Neural progenitor cell (in vitro differentiated cells): ENCODE data around the gene CFAP92.

Experiments used
- EZH2 ChIP-seq: fragments of 200-600 bp; sonication (generic); IDR thresholded peaks from 2 replicates; pipeline ENCODE4 v1.6.1; 2017; ENCODE audit warnings: antibody characterized with exemption, mild to moderate bottlenecking, moderate library complexity
- EZH2phosphoT487 ChIP-seq: fragments of 200-600 bp; sonication (generic); IDR thresholded peaks from 2 replicates; pipeline ENCODE4 v1.6.1; 2017; ENCODE audit warnings: antibody characterized with exemption
- TF ChIP-seq, protein P1 (sequence below): fragments of 200-600 bp; sonication (generic); IDR thresholded peaks from 2 replicates; pipeline ENCODE4 v1.5.1; 2017; ENCODE audit warnings: antibody characterized with exemption, mild to moderate bottlenecking

DNA sequence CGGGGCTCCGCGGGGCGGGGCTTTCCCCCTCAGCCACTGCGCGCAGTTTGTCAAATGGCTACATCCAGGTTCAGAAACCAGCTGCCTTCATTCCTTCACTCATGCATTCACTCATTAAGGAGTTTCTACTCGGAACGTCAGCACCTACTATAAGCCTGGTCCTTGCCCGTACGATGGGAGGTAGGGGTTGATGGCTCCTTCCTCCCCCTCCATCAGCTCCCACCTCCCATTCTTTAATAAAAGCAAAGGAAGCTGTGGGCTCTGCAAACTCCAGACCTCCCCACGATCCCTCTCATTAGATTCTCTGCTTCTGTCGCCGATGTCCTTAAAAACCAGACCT lies 267 bp upstream of the CFAP92 start:
- TF ChIP-seq, protein P1, sequence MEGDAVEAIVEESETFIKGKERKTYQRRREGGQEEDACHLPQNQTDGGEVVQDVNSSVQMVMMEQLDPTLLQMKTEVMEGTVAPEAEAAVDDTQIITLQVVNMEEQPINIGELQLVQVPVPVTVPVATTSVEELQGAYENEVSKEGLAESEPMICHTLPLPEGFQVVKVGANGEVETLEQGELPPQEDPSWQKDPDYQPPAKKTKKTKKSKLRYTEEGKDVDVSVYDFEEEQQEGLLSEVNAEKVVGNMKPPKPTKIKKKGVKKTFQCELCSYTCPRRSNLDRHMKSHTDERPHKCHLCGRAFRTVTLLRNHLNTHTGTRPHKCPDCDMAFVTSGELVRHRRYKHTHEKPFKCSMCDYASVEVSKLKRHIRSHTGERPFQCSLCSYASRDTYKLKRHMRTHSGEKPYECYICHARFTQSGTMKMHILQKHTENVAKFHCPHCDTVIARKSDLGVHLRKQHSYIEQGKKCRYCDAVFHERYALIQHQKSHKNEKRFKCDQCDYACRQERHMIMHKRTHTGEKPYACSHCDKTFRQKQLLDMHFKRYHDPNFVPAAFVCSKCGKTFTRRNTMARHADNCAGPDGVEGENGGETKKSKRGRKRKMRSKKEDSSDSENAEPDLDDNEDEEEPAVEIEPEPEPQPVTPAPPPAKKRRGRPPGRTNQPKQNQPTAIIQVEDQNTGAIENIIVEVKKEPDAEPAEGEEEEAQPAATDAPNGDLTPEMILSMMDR = no peak
- peak; percentile 3 for TF ChIP-seq EZH2
- no peak for TF ChIP-seq EZH2phosphoT487
